WERI-Rb-1 (cell line): Measurements from ENCODE around the gene KLC4.

Experiments
- DNase-seq: peaks from one replicate; pipeline ENCODE4 v3.0.0-alpha.2; 2020
- H3K27ac ChIP-seq: fragments of 250-450 bp; sonication (Bioruptor Pico); 2 replicates; pipeline ENCODE4 v1.5.1; 2020; ENCODE audit warnings: mild to moderate bottlenecking, moderate library complexity
- H3K27me3 ChIP-seq: fragments of 250-450 bp; sonication (Bioruptor Pico); 2 replicates; pipeline ENCODE4 v1.5.1; 2021; ENCODE audit warnings: mild to moderate bottlenecking, low read depth, moderate library complexity; ENCODE audit not compliant: insufficient read depth, severe bottlenecking
- H3K36me3 ChIP-seq: fragments of 250-450 bp; sonication (Bioruptor Pico); 2 replicates; pipeline ENCODE4 v1.5.1; 2020; ENCODE audit warnings: mild to moderate bottlenecking, moderate library complexity
- H3K4me3 ChIP-seq: 2 replicates; pipeline ENCODE4 v1.5.1; 2011; ENCODE audit warnings: low read depth, mild to moderate bottlenecking, control low read depth, low read length
- H3K9me3 ChIP-seq: fragments of 250-450 bp; sonication (Bioruptor Pico); 2 replicates; pipeline ENCODE4 v1.5.1; 2021; ENCODE audit warnings: mild to moderate bottlenecking, moderate library complexity; ENCODE audit not compliant: severe bottlenecking
- TF ChIP-seq, protein P1 (sequence below): IDR thresholded peaks from 2 replicates; pipeline ENCODE4 v1.5.1; 2011; ENCODE audit warnings: low read depth, mild to moderate bottlenecking, control low read depth, inconsistent platforms, low read length

Gene KLC4

DNA sequence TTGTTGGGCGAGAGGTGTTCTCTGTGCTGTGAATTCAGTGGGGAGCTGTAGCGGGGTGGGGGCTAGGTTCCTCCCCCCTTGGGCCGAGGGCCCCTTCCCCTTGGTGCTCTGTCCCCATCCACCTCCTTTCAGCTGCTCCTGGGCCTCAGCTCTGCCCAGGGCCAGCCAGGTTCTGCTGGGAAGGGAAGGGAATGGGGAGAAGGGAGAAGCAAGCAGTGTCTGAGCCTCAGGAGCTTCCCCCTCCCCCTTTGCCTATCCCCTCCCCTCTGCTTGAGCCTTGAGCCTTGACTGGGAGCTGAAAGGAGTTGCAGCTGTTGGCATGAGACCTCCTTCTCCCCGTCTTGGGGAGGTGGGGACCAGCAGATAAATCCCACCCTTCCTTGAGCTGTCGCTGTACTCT is 38.6 kb upstream of the KLC4 start:
- TF ChIP-seq, protein P1, sequence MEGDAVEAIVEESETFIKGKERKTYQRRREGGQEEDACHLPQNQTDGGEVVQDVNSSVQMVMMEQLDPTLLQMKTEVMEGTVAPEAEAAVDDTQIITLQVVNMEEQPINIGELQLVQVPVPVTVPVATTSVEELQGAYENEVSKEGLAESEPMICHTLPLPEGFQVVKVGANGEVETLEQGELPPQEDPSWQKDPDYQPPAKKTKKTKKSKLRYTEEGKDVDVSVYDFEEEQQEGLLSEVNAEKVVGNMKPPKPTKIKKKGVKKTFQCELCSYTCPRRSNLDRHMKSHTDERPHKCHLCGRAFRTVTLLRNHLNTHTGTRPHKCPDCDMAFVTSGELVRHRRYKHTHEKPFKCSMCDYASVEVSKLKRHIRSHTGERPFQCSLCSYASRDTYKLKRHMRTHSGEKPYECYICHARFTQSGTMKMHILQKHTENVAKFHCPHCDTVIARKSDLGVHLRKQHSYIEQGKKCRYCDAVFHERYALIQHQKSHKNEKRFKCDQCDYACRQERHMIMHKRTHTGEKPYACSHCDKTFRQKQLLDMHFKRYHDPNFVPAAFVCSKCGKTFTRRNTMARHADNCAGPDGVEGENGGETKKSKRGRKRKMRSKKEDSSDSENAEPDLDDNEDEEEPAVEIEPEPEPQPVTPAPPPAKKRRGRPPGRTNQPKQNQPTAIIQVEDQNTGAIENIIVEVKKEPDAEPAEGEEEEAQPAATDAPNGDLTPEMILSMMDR = no peak
- no peaks in the 10 kb centered on the region for H3K9me3 ChIP-seq
- peak overlapping the region; percentile 95 for H3K27ac ChIP-seq
- no peaks in the 10 kb centered on the region for H3K27me3 ChIP-seq
- H3K36me3 ChIP-seq = peaks cover 85% of the 10 kb centered on the region
- DNase-seq = peak; percentile 88
- peak overlapping the region; percentile 70 for H3K4me3 ChIP-seq

- H3K27ac ChIP-seq = peak within 1 kb of the TSS; percentile 95
- TF ChIP-seq, protein P1 = no peak
- peak within 1 kb of the TSS; percentile 70 for H3K4me3 ChIP-seq
- H3K36me3 ChIP-seq = peaks cover 85% of the 10 kb centered on the region
- peak; percentile 93 for DNase-seq
- no peaks in the 10 kb centered on the region for H3K9me3 ChIP-seq
- H3K27me3 ChIP-seq = no peaks in the 10 kb centered on the region
These were observed 38.0 kb upstream of the KLC4 start, which contains the start of gene RRP36 for GRCh38 chr6:43021270-43022047. Gene RRP36 (plus strand): TSS chr6:43021623. CDS start chr6:43021655, 32 bp downstream.

DNA sequence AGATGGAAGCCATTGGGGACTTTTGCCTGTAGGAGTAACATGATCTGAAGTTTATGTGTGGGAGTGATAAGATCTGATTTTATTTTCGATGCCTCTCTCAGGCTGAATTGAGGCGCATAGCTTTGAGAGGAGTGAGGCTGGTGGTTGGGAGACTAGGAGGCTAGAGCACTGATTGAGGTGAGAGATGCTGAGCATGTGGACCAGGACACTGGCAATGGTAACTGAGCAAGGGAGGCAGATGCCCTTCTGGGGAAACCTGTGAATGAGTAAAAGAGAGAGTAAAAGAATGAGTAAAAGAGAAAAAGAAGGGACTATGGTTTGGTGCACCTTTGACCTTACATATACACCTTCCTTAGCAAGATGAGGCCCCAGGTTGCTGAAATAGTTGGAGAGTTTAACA is 35.0 kb upstream of the KLC4 start:
- H3K9me3 ChIP-seq = no peaks in the 10 kb centered on the region
- no peak for DNase-seq
- TF ChIP-seq, protein P1 = no peak
- no peaks in the 10 kb centered on the region for H3K27me3 ChIP-seq
- peaks cover 85% of the 10 kb centered on the region for H3K36me3 ChIP-seq
- no peak overlapping the region for H3K4me3 ChIP-seq
- H3K27ac ChIP-seq = no peak overlapping the region

DNA sequence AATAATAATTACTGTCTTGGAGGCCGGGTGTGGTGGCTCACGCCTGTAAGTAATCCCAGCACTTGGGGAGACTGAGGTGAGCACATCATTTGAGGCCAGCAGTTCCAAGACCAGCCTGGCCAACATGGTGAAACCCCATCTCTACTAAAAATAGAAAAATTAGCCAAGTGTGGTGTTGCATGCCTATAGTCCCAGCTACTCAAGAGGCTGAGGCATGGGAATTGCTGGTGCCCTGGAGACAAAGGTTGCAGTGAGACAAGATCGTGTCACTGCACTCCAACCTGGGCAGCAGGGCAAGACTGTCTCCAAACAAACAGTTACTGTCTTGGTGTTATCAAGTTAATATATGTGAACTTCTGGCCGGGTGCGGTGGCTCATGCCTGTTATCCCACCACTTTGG is 33.1 kb upstream of the KLC4 start:
- DNase-seq = no peak
- no peaks in the 10 kb centered on the region for H3K9me3 ChIP-seq
- TF ChIP-seq, protein P1 = no peak
- H3K27me3 ChIP-seq = no peaks in the 10 kb centered on the region
- H3K27ac ChIP-seq = no peak overlapping the region
- H3K36me3 ChIP-seq = peaks cover 87% of the 10 kb centered on the region
- H3K4me3 ChIP-seq = no peak overlapping the region

- H3K36me3 ChIP-seq = peaks cover 99% of the 10 kb centered on the region
- TF ChIP-seq, protein P1 = no peak
These were observed 30.3 kb upstream of the KLC4 start for GRCh38 chr6:43029120-43029519.

More at GRCh38 chr6:43029120-43029519, 30.3 kb upstream of the KLC4 start:
- Histone ChIP-seq H3K4me3 (no peak overlapping the region), H3K9me3 (no peaks in the 10 kb centered on the region), H3K27ac (no peak overlapping the region), H3K27me3 (no peaks in the 10 kb centered on the region)
- no peak for DNase-seq
